ENCODE results near the gene KIF1C. TPM values are rescaled to one million over a fixed set of nuclear protein-coding genes. Genes with fewer than 3 reads are reported as not detected.

Gene KIF1C
- total and polyA plus RNA-seq, 4 donors: 10.4 to 62.2 (median 36.8) TPM

DNA sequence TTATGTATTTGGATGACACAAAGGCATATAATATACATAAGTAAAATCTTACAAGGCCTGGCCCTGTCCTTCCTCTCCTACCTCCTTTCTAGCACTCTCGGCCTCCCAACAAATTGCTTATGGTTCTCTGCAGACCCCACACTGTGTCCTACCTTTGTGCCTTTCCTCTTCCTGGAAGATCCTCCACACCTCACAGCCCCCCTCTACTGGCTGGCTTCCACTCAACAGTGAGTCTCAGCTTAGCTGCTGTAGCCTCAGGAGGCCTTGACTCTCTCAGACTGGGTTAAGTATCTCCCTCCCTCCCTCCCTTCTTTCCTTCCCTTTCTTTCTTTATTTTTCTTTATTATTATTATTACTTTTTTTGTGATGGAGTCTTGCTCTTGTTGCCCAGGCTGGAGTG, 45.8 kb downstream of the KIF1C start (continued):
- TF ChIP-seq, protein P1, sequence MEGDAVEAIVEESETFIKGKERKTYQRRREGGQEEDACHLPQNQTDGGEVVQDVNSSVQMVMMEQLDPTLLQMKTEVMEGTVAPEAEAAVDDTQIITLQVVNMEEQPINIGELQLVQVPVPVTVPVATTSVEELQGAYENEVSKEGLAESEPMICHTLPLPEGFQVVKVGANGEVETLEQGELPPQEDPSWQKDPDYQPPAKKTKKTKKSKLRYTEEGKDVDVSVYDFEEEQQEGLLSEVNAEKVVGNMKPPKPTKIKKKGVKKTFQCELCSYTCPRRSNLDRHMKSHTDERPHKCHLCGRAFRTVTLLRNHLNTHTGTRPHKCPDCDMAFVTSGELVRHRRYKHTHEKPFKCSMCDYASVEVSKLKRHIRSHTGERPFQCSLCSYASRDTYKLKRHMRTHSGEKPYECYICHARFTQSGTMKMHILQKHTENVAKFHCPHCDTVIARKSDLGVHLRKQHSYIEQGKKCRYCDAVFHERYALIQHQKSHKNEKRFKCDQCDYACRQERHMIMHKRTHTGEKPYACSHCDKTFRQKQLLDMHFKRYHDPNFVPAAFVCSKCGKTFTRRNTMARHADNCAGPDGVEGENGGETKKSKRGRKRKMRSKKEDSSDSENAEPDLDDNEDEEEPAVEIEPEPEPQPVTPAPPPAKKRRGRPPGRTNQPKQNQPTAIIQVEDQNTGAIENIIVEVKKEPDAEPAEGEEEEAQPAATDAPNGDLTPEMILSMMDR (IDR thresholded peaks at IDR 0.05; ENCODE audit: low read depth, low read length, missing input control): no peak
- TF ChIP-seq ZBTB33 (IDR thresholded peaks at IDR 0.05): no peak
- TF ChIP-seq JUND (IDR thresholded peaks at IDR 0.05): no peak
- TF ChIP-seq FOXA1 (IDR thresholded peaks at IDR 0.05): no peak
- TF ChIP-seq, protein P2, sequence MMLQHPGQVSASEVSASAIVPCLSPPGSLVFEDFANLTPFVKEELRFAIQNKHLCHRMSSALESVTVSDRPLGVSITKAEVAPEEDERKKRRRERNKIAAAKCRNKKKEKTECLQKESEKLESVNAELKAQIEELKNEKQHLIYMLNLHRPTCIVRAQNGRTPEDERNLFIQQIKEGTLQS (IDR thresholded peaks at IDR 0.05): no peak
- no peak for TF ChIP-seq FOXA2 (IDR thresholded peaks at IDR 0.05)

DNA sequence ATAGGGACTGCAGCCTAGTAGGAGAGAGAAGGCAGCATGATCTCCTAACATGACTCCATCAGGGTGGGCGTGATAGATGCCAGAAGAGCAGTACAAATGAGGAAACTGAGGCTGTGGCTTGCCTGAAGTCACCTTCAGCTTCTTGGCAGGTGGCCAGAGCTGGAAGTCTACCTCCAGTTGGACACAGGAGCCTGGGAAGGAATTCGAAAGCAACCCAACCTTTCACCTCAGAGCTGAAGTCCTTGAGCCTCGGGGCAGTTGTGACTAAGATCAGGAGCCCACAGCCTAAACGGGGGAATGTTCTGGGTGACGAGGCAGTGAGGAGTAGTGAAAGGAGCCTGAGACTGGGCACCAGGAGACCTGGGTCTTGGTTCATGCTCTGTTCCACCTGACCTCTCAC, 46.9 kb downstream of the KIF1C start:
- DNase-seq (ENCODE audit: low spot score): no peak
- Histone ChIP-seq H3K4me1 (ENCODE audit: control insufficient read depth in 4 of 4, insufficient read depth in 4 of 4, low read length in 3 of 4) (no peaks in the 10 kb centered on the region), H3K9me3 (ENCODE audit: control insufficient read depth in 4 of 4, low read length in 3 of 4) (no peaks in the 10 kb centered on the region), H3K36me3 (ENCODE audit: control insufficient read depth in 4 of 4, insufficient read depth in 3 of 4, low read depth in 1 of 4, low read length in 3 of 4) (no peaks in the 10 kb centered on the region), H3K27me3 (ENCODE audit: control insufficient read depth in 4 of 4, insufficient read depth in 4 of 4, low read length in 3 of 4) (no peaks in the 10 kb centered on the region), H3K4me3 (ENCODE audit: low read depth in 1 of 3, low read length in 3 of 3) (no peak overlapping the region), H3K27ac (ENCODE audit: low read depth in 1 of 2, low read length in 2 of 2) (no peak overlapping the region), H3K9ac (ENCODE audit: low read depth in 1 of 2, low read length in 2 of 2) (no peak overlapping the region)
- 93% methylated on average over 5 of the region's 5 CpGs for WGBS
- TF ChIP-seq HNF4A (conservative IDR thresholded peaks at IDR 0.05): no peak
- no peak for TF ChIP-seq EGR1 (IDR thresholded peaks at IDR 0.05; ENCODE audit: low read depth in 2 of 2)
- no peak for TF ChIP-seq JUND (IDR thresholded peaks at IDR 0.05)
- TF ChIP-seq FOXA1 (IDR thresholded peaks at IDR 0.05): no peak
- no peak for TF ChIP-seq ZBTB33 (IDR thresholded peaks at IDR 0.05)
- TF ChIP-seq, protein P2 (IDR thresholded peaks at IDR 0.05): no peak
- TF ChIP-seq NR2F2 (IDR thresholded peaks at IDR 0.05): no peak
- no peak for TF ChIP-seq RAD21 (IDR thresholded peaks at IDR 0.05)
- TF ChIP-seq, protein P1 (IDR thresholded peaks at IDR 0.05; ENCODE audit: low read depth, low read length, missing input control): no peak
- no peak for TF ChIP-seq SP1 (IDR thresholded peaks at IDR 0.05)
- no peak for TF ChIP-seq REST (IDR thresholded peaks at IDR 0.05)
